ENCODE results near the gene TNS3.

DNA sequence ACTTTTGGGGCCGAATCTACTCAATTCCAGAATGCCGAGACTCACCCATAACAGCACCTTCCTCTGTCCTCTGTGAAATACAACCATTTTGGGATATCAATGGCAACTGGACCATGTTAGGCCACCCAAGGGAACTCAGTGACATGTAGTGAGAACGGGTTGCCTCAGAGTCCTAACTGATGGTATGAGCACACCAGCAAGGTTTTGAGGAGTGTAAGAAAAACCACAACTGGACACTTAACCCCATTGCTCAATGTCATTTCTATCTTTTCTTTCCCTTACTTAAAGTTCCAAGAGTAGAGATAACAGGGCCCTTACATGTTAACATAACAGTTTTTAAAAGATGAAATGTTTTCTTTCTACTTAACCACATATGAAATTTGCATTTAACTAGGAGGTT lies 67.1 kb downstream of the TNS3 start:
- TF ChIP-seq, protein P1, sequence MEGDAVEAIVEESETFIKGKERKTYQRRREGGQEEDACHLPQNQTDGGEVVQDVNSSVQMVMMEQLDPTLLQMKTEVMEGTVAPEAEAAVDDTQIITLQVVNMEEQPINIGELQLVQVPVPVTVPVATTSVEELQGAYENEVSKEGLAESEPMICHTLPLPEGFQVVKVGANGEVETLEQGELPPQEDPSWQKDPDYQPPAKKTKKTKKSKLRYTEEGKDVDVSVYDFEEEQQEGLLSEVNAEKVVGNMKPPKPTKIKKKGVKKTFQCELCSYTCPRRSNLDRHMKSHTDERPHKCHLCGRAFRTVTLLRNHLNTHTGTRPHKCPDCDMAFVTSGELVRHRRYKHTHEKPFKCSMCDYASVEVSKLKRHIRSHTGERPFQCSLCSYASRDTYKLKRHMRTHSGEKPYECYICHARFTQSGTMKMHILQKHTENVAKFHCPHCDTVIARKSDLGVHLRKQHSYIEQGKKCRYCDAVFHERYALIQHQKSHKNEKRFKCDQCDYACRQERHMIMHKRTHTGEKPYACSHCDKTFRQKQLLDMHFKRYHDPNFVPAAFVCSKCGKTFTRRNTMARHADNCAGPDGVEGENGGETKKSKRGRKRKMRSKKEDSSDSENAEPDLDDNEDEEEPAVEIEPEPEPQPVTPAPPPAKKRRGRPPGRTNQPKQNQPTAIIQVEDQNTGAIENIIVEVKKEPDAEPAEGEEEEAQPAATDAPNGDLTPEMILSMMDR (IDR thresholded peaks at IDR 0.05; ENCODE audit: low read length): no peak
- TF ChIP-seq EZH2 (optimal IDR thresholded peaks at IDR 0.05; ENCODE audit: low read depth, low read length) (no peak), EZH2phosphoT487 (IDR thresholded peaks at IDR 0.05; ENCODE audit: low read length) (no peak)
